H1 (cell line): ENCODE results near the gene ACTR1B. TPM values are rescaled to one million over a fixed set of nuclear protein-coding genes. Genes with fewer than 3 reads are reported as not detected.

Experiments
- ASH2L ChIP-seq: fragments of 200-600, 300-600 bp; sonication (generic); IDR thresholded peaks from one replicate; pipeline ENCODE4 v1.7.1; 2017; ENCODE audit warnings: low read length
- MAX ChIP-seq: IDR thresholded peaks from 2 replicates; pipeline ENCODE4 v1.6.1; 2012; ENCODE audit warnings: inconsistent platforms
- POLR2AphosphoS5 ChIP-seq: IDR thresholded peaks from 2 replicates; pipeline ENCODE4 v1.6.1; 2011; ENCODE audit warnings: low read depth, low read length
- SAP30 ChIP-seq: fragments of 300-600 bp; sonication (generic); IDR thresholded peaks from 2 replicates; pipeline ENCODE4 v1.7.1; 2012; ENCODE audit warnings: low read length, moderate library complexity, mild to moderate bottlenecking, inconsistent platforms; ENCODE audit not compliant: insufficient read depth, insufficient replicate concordance
- SIN3A ChIP-seq, 2 experiments: IDR thresholded peaks in 1 of 2; conservative IDR thresholded peaks in 1 of 2; 2 replicates each; pipeline ENCODE4 v1.6.1; 2011 to 2012; ENCODE audit warnings: low read length in 2 of 2, improper control_type of control experiment in 1 of 2, low read depth in 1 of 2, mild to moderate bottlenecking in 1 of 2
- SP2 ChIP-seq: IDR thresholded peaks from 2 replicates; pipeline ENCODE4 v1.6.1; 2012; ENCODE audit warnings: mild to moderate bottlenecking, low read length, inconsistent platforms
- SUZ12 ChIP-seq: fragments of 200-600 bp; sonication (generic); IDR thresholded peaks from 2 replicates; pipeline ENCODE4 v1.6.1; 2012; ENCODE audit warnings: mild to moderate bottlenecking, inconsistent platforms, low read length, moderate library complexity, mixed read lengths
- TAF7 ChIP-seq: optimal IDR thresholded peaks from 2 replicates; pipeline ENCODE3; 2011; ENCODE audit warnings: low read depth, mild to moderate bottlenecking, inconsistent platforms, low read length, moderate library complexity, borderline replicate concordance
- TBP ChIP-seq: IDR thresholded peaks from 2 replicates; pipeline ENCODE4 v1.6.1; 2011; ENCODE audit warnings: low read depth, low read length, improper control_type of control experiment
- polyA plus RNA-seq, 7 experiments: library from polyadenylated mRNA; depleted of rRNA in 3 of 7; stranded (reverse) in 5 of 7; unstranded in 2 of 7; fragments of >200 nt in 5 of 7; fragments of 200-250 nt in 2 of 7; gene quantifications; 1 replicate in 5 of 7; 2 replicates in 1 of 7; 4 replicates in 1 of 7; pipeline versions ENCODE4 v1.2.1 to v1.2.3, GENCODE V29; 2011 to 2013; ENCODE audit warnings: missing spikeins in 2 of 7, mixed read lengths in 2 of 7
- total RNA-seq: library from RNA; stranded (reverse); fragmentation: NEBNext Ultra II Directional; extraction: Animal tissue kit (Norgen Biotek cat#: 25700); gene quantifications from 2 replicates; pipeline ENCODE4 v1.2.1, GENCODE V29; 2021

ACTR1B gene
- total and polyA plus RNA-seq, 2 of the 8 experiments (the other 6 are each of a cell fraction or from before 2014, with no cell fraction given): 40.7 to 56.0 TPM

GRCh38 chr2:97645695-97646629 lies 17.9 kb downstream of the ACTR1B start, which contains the start of gene COX5B (continued):
- TF ChIP-seq SUZ12 (no peak), POLR2AphosphoS5 (peak; percentile 69), SAP30 (no peak), ASH2L (peak; percentile 23), TBP (peak; percentile 75), SIN3A (conservative IDR thresholded peaks at IDR 0.05 in 1 of 2, IDR thresholded peaks at IDR 0.05 in 1 of 2; ENCODE audit: low read depth in 1 of 2, low read length in 2 of 2) (peak in 1 of 2 experiments; percentile 78; a peak in 1 of 4 replicates), TAF7 (peak; percentile 61), SP2 (no peak), MAX (0 out of 2 replicates have a peak, but pooled peaks have one; percentile 11)
- TF ChIP-seq, all 59 proteins: peak for 14
